Activated CD4-positive, alpha-beta T cell treated with anti-CD3 and anti-CD28 coated beads, Interleukin-2, amount 10 ng/mL, durations not matched to agents 7 days and 5 days (primary cell): ENCODE measurements around the gene FAM204A. TPM values are rescaled to one million over a fixed set of nuclear protein-coding genes. Genes with fewer than 3 reads are reported as not detected.
A peak's percentile ranks its signal among the peaks of the same experiment; 100 is the strongest.

Experiments used
- CTCF ChIA-PET: fragments of 350-600 bp; sonication (Branson Sonifier 250); formaldehyde crosslinking; loops from one replicate; lab custom pipeline; 2021; ENCODE audit warnings: antibody characterized with exemption; lab: Charles Lee
- POLR2A ChIA-PET: fragments of 350-600 bp; sonication (Branson Sonifier 250); formaldehyde crosslinking; loops from one replicate; lab custom pipeline; 2021; ENCODE audit warnings: antibody characterized with exemption; lab: Charles Lee
- DNase-seq: peaks from one replicate; pipeline ENCODE4 v3.0.0-alpha.2; 2020
- H3K27ac Mint-ChIP-seq: one replicate; pipeline ENCODE4 v1.8.0; 2021; ENCODE audit warnings: mild to moderate bottlenecking, moderate library complexity, mixed read lengths
- H3K27me3 Mint-ChIP-seq: one replicate; pipeline ENCODE4 v1.8.0; 2021; ENCODE audit warnings: mixed read lengths
- H3K36me3 Mint-ChIP-seq: one replicate; pipeline ENCODE4 v1.8.0; 2021; ENCODE audit warnings: low read depth, mixed read lengths
- H3K4me1 Mint-ChIP-seq: one replicate; pipeline ENCODE4 v1.8.0; 2021; ENCODE audit warnings: mixed read lengths
- H3K4me3 Mint-ChIP-seq: one replicate; pipeline ENCODE4 v1.8.0; 2021; ENCODE audit warnings: mild to moderate bottlenecking, moderate library complexity, mixed read lengths
- H3K9me3 Mint-ChIP-seq: one replicate; pipeline ENCODE4 v1.8.0; 2021; ENCODE audit warnings: mixed read lengths
- total RNA-seq, 2 experiments: library from RNA; stranded (reverse); gene quantifications; one replicate each; pipeline ENCODE4 v1.2.3, GENCODE V29; 2021

Gene FAM204A
- total RNA-seq, 2 experiments from 2014 or later, result 54.9 to 59.4 TPM

- DNase-seq, result no peak
- Mint-ChIP-seq H3K36me3 (no peaks in the 10 kb centered on the region), H3K4me3 (no peak overlapping the region), H3K27me3 (peaks cover 24% of the 10 kb centered on the region), H3K4me1 (no peaks in the 10 kb centered on the region), H3K9me3 (no peaks in the 10 kb centered on the region), H3K27ac (no peak overlapping the region)
- POLR2A ChIA-PET, result no interaction called here
- CTCF ChIA-PET, result no interaction called here
Measured at GRCh38 chr10:118349235-118349634, 7.1 kb upstream of the FAM204A start.

GRCh38 chr10:118343549-118343948, 1.4 kb upstream of the FAM204A start:
- POLR2A ChIA-PET, result no interaction called here
- Mint-ChIP-seq H3K27ac (no peak overlapping the region), H3K27me3 (peaks cover 2% of the 10 kb centered on the region), H3K36me3 (no peaks in the 10 kb centered on the region), H3K4me1 (peaks cover 30% of the 10 kb centered on the region), H3K9me3 (no peaks in the 10 kb centered on the region), H3K4me3 (no peak overlapping the region)
- CTCF ChIA-PET, result interaction anchor here (0.6 to 0.7 kb wide), 2 partner anchors 19 to 1516 kb away, joined by 4 to 5 read pairs; no protein-coding TSS in a partner anchor
- no peak for DNase-seq

GRCh38 chr10:118343115-118343514, 991 bp upstream of the FAM204A start:
- ChIA-PET CTCF (interaction anchor here (0.7 kb wide), 1 partner anchor 19 kb away, joined by 4 read pairs; no protein-coding TSS in a partner anchor), POLR2A (no interaction called here)
- no peak for DNase-seq
- Mint-ChIP-seq H3K9me3 (no peaks in the 10 kb centered on the region), H3K27me3 (peaks cover 2% of the 10 kb centered on the region), H3K4me3 (no peak overlapping the region), H3K27ac (peak overlapping the region; percentile 90), H3K36me3 (no peaks in the 10 kb centered on the region), H3K4me1 (peaks cover 33% of the 10 kb centered on the region)

- H3K27me3 Mint-ChIP-seq, result peaks cover 2% of the 10 kb centered on the region
- peak overlapping the region; percentile 92 for H3K4me3 Mint-ChIP-seq
- H3K9me3 Mint-ChIP-seq, result no peaks in the 10 kb centered on the region
- DNase-seq, result no peak
- ChIA-PET CTCF (interaction anchor here (0.8 kb wide), 1 partner anchor 10 kb away, joined by 3 read pairs; no protein-coding TSS in a partner anchor), POLR2A (no interaction called here)
- H3K27ac Mint-ChIP-seq, result peak overlapping the region; percentile 90
- peaks cover 36% of the 10 kb centered on the region for H3K4me1 Mint-ChIP-seq
- no peaks in the 10 kb centered on the region for H3K36me3 Mint-ChIP-seq
Measured at GRCh38 chr10:118342638-118343020, 505 bp upstream of the FAM204A start.

- H3K36me3 Mint-ChIP-seq, result peaks cover 6% of the 10 kb centered on the region
- CTCF ChIA-PET, result interaction anchor here (0.6 kb wide), 1 partner anchor 198 kb away, joined by 3 read pairs; no protein-coding TSS in a partner anchor
- no peaks in the 10 kb centered on the region for H3K9me3 Mint-ChIP-seq
- POLR2A ChIA-PET, result no interaction called here
- H3K27ac Mint-ChIP-seq, result peak overlapping the region; percentile 42
- H3K4me3 Mint-ChIP-seq, result peak overlapping the region; percentile 92
- H3K27me3 Mint-ChIP-seq, result no peaks in the 10 kb centered on the region
- DNase-seq, result no peak
- H3K4me1 Mint-ChIP-seq, result peaks cover 36% of the 10 kb centered on the region
Measured at GRCh38 chr10:118340486-118340885, 1.6 kb downstream of the FAM204A start.

- no peaks in the 10 kb centered on the region for H3K27me3 Mint-ChIP-seq
Measured at GRCh38 chr10:118339111-118339510, 3.0 kb downstream of the FAM204A start.

GRCh38 chr10:118337356-118337755, 4.8 kb downstream of the FAM204A start:
- Mint-ChIP-seq H3K4me1 (peaks cover 29% of the 10 kb centered on the region), H3K4me3 (no peak overlapping the region), H3K9me3 (no peaks in the 10 kb centered on the region), H3K36me3 (peaks cover 19% of the 10 kb centered on the region), H3K27ac (no peak overlapping the region), H3K27me3 (no peaks in the 10 kb centered on the region)
- ChIA-PET CTCF (no interaction called here), POLR2A (no interaction called here)
- no peak for DNase-seq

More at GRCh38 chr10:118339111-118339510, 3.0 kb downstream of the FAM204A start:
- CTCF ChIA-PET, result no interaction called here
- Mint-ChIP-seq H3K4me1 (peaks cover 36% of the 10 kb centered on the region), H3K9me3 (no peaks in the 10 kb centered on the region), H3K27ac (no peak overlapping the region), H3K36me3 (peaks cover 14% of the 10 kb centered on the region), H3K4me3 (no peak overlapping the region)
- no peak for DNase-seq
- POLR2A ChIA-PET, result no interaction called here

- POLR2A ChIA-PET, result no interaction called here
- no peaks in the 10 kb centered on the region for H3K27me3 Mint-ChIP-seq
- no peak overlapping the region for H3K4me3 Mint-ChIP-seq
Measured at GRCh38 chr10:118333871-118334270, 8.3 kb downstream of the FAM204A start.

GRCh38 chr10:118332948-118333710, 9.0 kb downstream of the FAM204A start:
- ChIA-PET POLR2A (no interaction called here), CTCF (no interaction called here)
- Mint-ChIP-seq H3K4me3 (no peak overlapping the region), H3K27ac (no peak overlapping the region), H3K36me3 (peaks cover 38% of the 10 kb centered on the region), H3K4me1 (peaks cover 8% of the 10 kb centered on the region), H3K9me3 (no peaks in the 10 kb centered on the region), H3K27me3 (no peaks in the 10 kb centered on the region)
- DNase-seq, result no peak

More at GRCh38 chr10:118333871-118334270, 8.3 kb downstream of the FAM204A start:
- H3K9me3 Mint-ChIP-seq, result no peaks in the 10 kb centered on the region
- peaks cover 11% of the 10 kb centered on the region for H3K4me1 Mint-ChIP-seq
- H3K36me3 Mint-ChIP-seq, result peaks cover 36% of the 10 kb centered on the region
- CTCF ChIA-PET, result no interaction called here
- H3K27ac Mint-ChIP-seq, result no peak overlapping the region
- no peak for DNase-seq

GRCh38 chr10:118332236-118332635, 9.9 kb downstream of the FAM204A start:
- peaks cover 6% of the 10 kb centered on the region for H3K4me1 Mint-ChIP-seq
- ChIA-PET CTCF (interaction anchor here (0.6 kb wide), 1 partner anchor 323 kb away, joined by 3 read pairs; no protein-coding TSS in a partner anchor), POLR2A (no interaction called here)
- no peaks in the 10 kb centered on the region for H3K27me3 Mint-ChIP-seq
- peaks cover 41% of the 10 kb centered on the region for H3K36me3 Mint-ChIP-seq
- no peak for DNase-seq
- H3K9me3 Mint-ChIP-seq, result no peaks in the 10 kb centered on the region
- H3K4me3 Mint-ChIP-seq, result no peak overlapping the region
- H3K27ac Mint-ChIP-seq, result no peak overlapping the region

- no peaks in the 10 kb centered on the region for H3K9me3 Mint-ChIP-seq
- ChIA-PET CTCF (interaction anchor here (1.1 kb wide), 1 partner anchor 11 kb away, joined by 4 read pairs; no protein-coding TSS in a partner anchor), POLR2A (no interaction called here)
- peaks cover 35% of the 10 kb centered on the region for H3K36me3 Mint-ChIP-seq
- no peak for DNase-seq
- no peak overlapping the region for H3K27ac Mint-ChIP-seq
- H3K4me1 Mint-ChIP-seq, result peaks cover 6% of the 10 kb centered on the region
- H3K4me3 Mint-ChIP-seq, result no peak overlapping the region
- H3K27me3 Mint-ChIP-seq, result no peaks in the 10 kb centered on the region
Measured at GRCh38 chr10:118330295-118331076, 11.6 kb downstream of the FAM204A start.

- ChIA-PET POLR2A (no interaction called here), CTCF (no interaction called here)
- H3K4me3 Mint-ChIP-seq, result no peak overlapping the region
- no peaks in the 10 kb centered on the region for H3K27me3 Mint-ChIP-seq
- no peak overlapping the region for H3K27ac Mint-ChIP-seq
- no peaks in the 10 kb centered on the region for H3K9me3 Mint-ChIP-seq
- H3K36me3 Mint-ChIP-seq, result peaks cover 45% of the 10 kb centered on the region
- H3K4me1 Mint-ChIP-seq, result no peaks in the 10 kb centered on the region
- no peak for DNase-seq
Measured at GRCh38 chr10:118324140-118324539, 18.0 kb downstream of the FAM204A start.
